Neural cell (in vitro differentiated cells): ENCODE results near the gene GRID1. TPM values are rescaled to one million over a fixed set of nuclear protein-coding genes. Genes with fewer than 3 reads are reported as not detected.

ENCODE experiments used
- H2AFZ ChIP-seq: fragments of 200-600, 300-800 bp; sonication (generic), shearing (Covaris generic); 2 replicates; pipeline ENCODE4 v1.6.0; 2014; ENCODE audit warnings: low read depth, mild to moderate bottlenecking, antibody characterized with exemption, low read length, moderate library complexity
- H3F3A ChIP-seq: fragments of 200-600 bp; shearing (Covaris generic); 2 replicates; pipeline ENCODE4 v1.6.1; 2016; ENCODE audit warnings: mild to moderate bottlenecking, moderate library complexity, mixed read lengths, antibody characterized with exemption, low read length; ENCODE audit not compliant: insufficient read depth, poor library complexity, severe bottlenecking
- H3K27ac ChIP-seq: fragments of 200-600, 300-800 bp; sonication (generic), shearing (Covaris generic); 2 replicates; pipeline ENCODE4 v1.5.1; 2014; ENCODE audit warnings: mild to moderate bottlenecking, low read length, moderate library complexity
- H3K27me3 ChIP-seq: fragments of 300-800, 200-600 bp; sonication (generic), shearing (Covaris generic); 2 replicates; pipeline ENCODE4 v1.6.0; 2014; ENCODE audit warnings: mild to moderate bottlenecking, low read depth, low read length, moderate library complexity; ENCODE audit not compliant: insufficient read depth
- H3K36me3 ChIP-seq: fragments of 300-800, 200-600 bp; sonication (generic), shearing (Covaris generic); 2 replicates; pipeline ENCODE4 v1.5.1; 2014; ENCODE audit warnings: mild to moderate bottlenecking, antibody characterized with exemption, low read length, moderate library complexity; ENCODE audit not compliant: insufficient read depth
- H3K4me2 ChIP-seq: fragments of 300-800, 200-600 bp; sonication (generic), shearing (Covaris generic); 2 replicates; pipeline ENCODE4 v1.6.0; 2014; ENCODE audit warnings: mild to moderate bottlenecking, low read length
- H3K4me3 ChIP-seq: fragments of 300-800, 200-600 bp; sonication (generic), shearing (Covaris generic); 2 replicates; pipeline ENCODE4 v1.5.1; 2014; ENCODE audit warnings: mild to moderate bottlenecking, low read length, moderate library complexity
- H3K79me2 ChIP-seq: fragments of 200-600 bp; shearing (Covaris generic); replicated peaks from 2 replicates; pipeline ENCODE4 v1.6.0; 2014; ENCODE audit warnings: mild to moderate bottlenecking, low read length, moderate library complexity; ENCODE audit not compliant: insufficient read depth
- H3K9ac ChIP-seq: fragments of 300-800, 200-600 bp; sonication (generic), shearing (Covaris generic); 2 replicates; pipeline ENCODE4 v1.6.1; 2016; ENCODE audit warnings: mild to moderate bottlenecking, low read length, mixed read lengths
- H3K9me2 ChIP-seq: fragments of 200-600 bp; shearing (Covaris generic); 2 replicates; pipeline ENCODE4 v1.6.1; 2016; ENCODE audit warnings: mild to moderate bottlenecking, low read length, mixed read lengths; ENCODE audit not compliant: insufficient read depth
- H3K9me3 ChIP-seq: fragments of 200-600, 300-800 bp; sonication (generic), shearing (Covaris generic); 2 replicates; pipeline ENCODE4 v1.6.1; 2016; ENCODE audit warnings: mild to moderate bottlenecking, mixed run types, low read length, moderate library complexity, mixed read lengths
- H4K20me1 ChIP-seq: fragments of 200-600 bp; shearing (Covaris generic); 2 replicates; pipeline ENCODE4 v1.6.1; 2016; ENCODE audit warnings: mild to moderate bottlenecking, mixed run types; ENCODE audit not compliant: insufficient read depth
- CTCF ChIP-seq: fragments of 450-650 bp; IDR thresholded peaks from 2 replicates; pipeline ENCODE4 v1.5.1; 2014; ENCODE audit warnings: antibody characterized with exemption, mild to moderate bottlenecking, moderate library complexity; ENCODE audit not compliant: poor library complexity, severe bottlenecking
- EP300 ChIP-seq: fragments of 450-650 bp; conservative IDR thresholded peaks from 2 replicates; pipeline ENCODE4 v1.6.1; 2014; ENCODE audit warnings: antibody characterized with exemption, mild to moderate bottlenecking, moderate library complexity; ENCODE audit not compliant: poor library complexity, severe bottlenecking
- EZH2 ChIP-seq: fragments of 200-600, 300-800 bp; shearing (Covaris generic), sonication (generic); IDR thresholded peaks from 2 replicates; pipeline ENCODE4 v1.6.1; 2014; ENCODE audit warnings: antibody characterized with exemption, low read length, borderline replicate concordance, mild to moderate bottlenecking; ENCODE audit not compliant: insufficient read depth, poor library complexity, severe bottlenecking
- MXI1 ChIP-seq: fragments of 450-650 bp; conservative IDR thresholded peaks from 2 replicates; pipeline ENCODE4 v1.6.1; 2014; ENCODE audit warnings: antibody characterized with exemption, mild to moderate bottlenecking; ENCODE audit not compliant: poor library complexity, severe bottlenecking
- POLR2AphosphoS5 ChIP-seq: IDR thresholded peaks from 2 replicates; pipeline ENCODE4 v1.6.1; 2012
- RAD21 ChIP-seq: fragments of 450-650 bp; conservative IDR thresholded peaks from 2 replicates; pipeline ENCODE4 v1.6.1; 2014; ENCODE audit warnings: antibody characterized with exemption, mild to moderate bottlenecking, moderate library complexity
- REST ChIP-seq: IDR thresholded peaks from 2 replicates; pipeline ENCODE4 v1.6.1; 2012; ENCODE audit warnings: borderline replicate concordance
- SMC3 ChIP-seq: fragments of 450-650 bp; conservative IDR thresholded peaks from 2 replicates; pipeline ENCODE4 v1.6.1; 2014; ENCODE audit warnings: antibody characterized with exemption, mild to moderate bottlenecking, moderate library complexity; ENCODE audit not compliant: poor library complexity
- TAF1 ChIP-seq: IDR thresholded peaks from 2 replicates; pipeline ENCODE4 v1.6.1; 2012; ENCODE audit warnings: low read depth
- polyA plus RNA-seq: library from polyadenylated mRNA; depleted of rRNA; stranded (reverse); fragments of >200 nt; gene quantifications from 2 replicates; pipeline ENCODE4 v1.2.3, GENCODE V29; 2014

Gene GRID1
- polyA plus RNA-seq, 1 donor from 2014 or later, result 7.3 TPM

- no peak overlapping the region for H3K9ac ChIP-seq
- H3K4me3 ChIP-seq, result no peak overlapping the region
- H3K9me2 ChIP-seq, result no peaks in the 10 kb centered on the region
- H2AFZ ChIP-seq, result no peak overlapping the region
- no peaks in the 10 kb centered on the region for H3F3A ChIP-seq
- H4K20me1 ChIP-seq, result no peaks in the 10 kb centered on the region
- H3K27me3 ChIP-seq, result no peaks in the 10 kb centered on the region
- no peak overlapping the region for H3K4me2 ChIP-seq
- no peak overlapping the region for H3K27ac ChIP-seq
- no peaks in the 10 kb centered on the region for H3K9me3 ChIP-seq
- H3K36me3 ChIP-seq, result no peaks in the 10 kb centered on the region
- no peaks in the 10 kb centered on the region for H3K79me2 ChIP-seq
- TF ChIP-seq EZH2 (no peak), MXI1 (no peak), POLR2AphosphoS5 (no peak), TAF1 (no peak), SMC3 (no peak), EP300 (no peak), RAD21 (no peak)
Measured at GRCh38 chr10:86193841-86194240, 172.8 kb downstream of the GRID1 start.

- Histone ChIP-seq H3K36me3 (no peaks in the 10 kb centered on the region), H3K9me2 (no peaks in the 10 kb centered on the region), H3F3A (no peaks in the 10 kb centered on the region), H3K9me3 (no peaks in the 10 kb centered on the region), H3K27me3 (no peaks in the 10 kb centered on the region), H3K27ac (no peak overlapping the region), H3K9ac (no peak overlapping the region), H3K4me2 (no peak overlapping the region), H3K4me3 (no peak overlapping the region), H3K79me2 (no peaks in the 10 kb centered on the region), H2AFZ (no peak overlapping the region), H4K20me1 (no peaks in the 10 kb centered on the region)
- TF ChIP-seq EP300, result no peak
- no peak for TF ChIP-seq POLR2AphosphoS5
- TF ChIP-seq MXI1, result no peak
- no peak for TF ChIP-seq EZH2
- no peak for TF ChIP-seq TAF1
- TF ChIP-seq REST, result no peak
- TF ChIP-seq CTCF, result no peak
- TF ChIP-seq RAD21, result no peak
- TF ChIP-seq SMC3, result no peak
Measured at GRCh38 chr10:86192691-86193090, 173.9 kb downstream of the GRID1 start.

GRCh38 chr10:86192147-86192546, 174.4 kb downstream of the GRID1 start:
- Histone ChIP-seq H3K9ac (no peak overlapping the region), H3K36me3 (no peaks in the 10 kb centered on the region), H3K4me2 (no peak overlapping the region), H3F3A (no peaks in the 10 kb centered on the region), H3K27ac (no peak overlapping the region), H2AFZ (no peak overlapping the region), H3K79me2 (no peaks in the 10 kb centered on the region), H4K20me1 (no peaks in the 10 kb centered on the region), H3K4me3 (no peak overlapping the region), H3K9me2 (no peaks in the 10 kb centered on the region), H3K9me3 (no peaks in the 10 kb centered on the region), H3K27me3 (no peaks in the 10 kb centered on the region)
- no peak for TF ChIP-seq MXI1
- TF ChIP-seq RAD21, result no peak
- no peak for TF ChIP-seq REST
- TF ChIP-seq SMC3, result no peak
- no peak for TF ChIP-seq TAF1
- no peak for TF ChIP-seq POLR2AphosphoS5
- TF ChIP-seq EP300, result no peak
- TF ChIP-seq CTCF, result no peak
